Natural killer cell (primary cell): ENCODE results near the gene RNU5D-1. TPM values are rescaled to one million over a fixed set of nuclear protein-coding genes. Genes with fewer than 3 reads are reported as not detected.

Experiments
- ATAC-seq, 3 donors: fragments of 150-1000 bp in 2 of 3; fragments of 200-7000 bp in 1 of 3; cut with Tn5 transposase; 1 replicate in 1 of 3; 2 replicates in 2 of 3; pipeline ENCODE4 v1.10.0; 2021; ENCODE audit warnings: mild to moderate bottlenecking in 2 of 3, moderate library complexity in 2 of 3
- DNase-seq, 2 donors: peaks; one replicate each; pipeline versions ENCODE4 v3.0.0 to v3.0.0-alpha.2; 2013 to 2021; ENCODE audit warnings: mixed read lengths in 1 of 2
- H3K27ac ChIP-seq: one replicate; pipeline ENCODE4 v1.5.1; 2013; ENCODE audit warnings: mild to moderate bottlenecking, low read length
- H3K27me3 ChIP-seq: one replicate; pipeline ENCODE4 v1.6.1; 2013; ENCODE audit warnings: low read length; ENCODE audit not compliant: control insufficient read depth, insufficient read depth
- H3K36me3 ChIP-seq: one replicate; pipeline ENCODE4 v1.6.1; 2013; ENCODE audit warnings: low read length; ENCODE audit not compliant: control insufficient read depth, insufficient read depth
- H3K4me1 ChIP-seq: one replicate; pipeline ENCODE4 v1.6.1; 2013; ENCODE audit warnings: low read length; ENCODE audit not compliant: control insufficient read depth, insufficient read depth
- H3K4me3 ChIP-seq: one replicate; pipeline ENCODE4 v1.5.1; 2013; ENCODE audit warnings: low read length
- H3K9me3 ChIP-seq: one replicate; pipeline ENCODE4 v1.6.1; 2013; ENCODE audit warnings: low read length; ENCODE audit not compliant: control insufficient read depth, insufficient read depth
- H3K27ac Mint-ChIP-seq, 2 donors: one replicate each; pipeline ENCODE4 v1.8.0; 2022; ENCODE audit warnings: mild to moderate bottlenecking in 2 of 2, mixed read lengths in 2 of 2, moderate library complexity in 1 of 2
- H3K27me3 Mint-ChIP-seq, 2 donors: one replicate each; pipeline ENCODE4 v1.8.0; 2022; ENCODE audit warnings: low read depth in 2 of 2, mixed read lengths in 2 of 2
- H3K36me3 Mint-ChIP-seq: one replicate; pipeline ENCODE4 v1.8.0; 2022; ENCODE audit warnings: mixed read lengths
- H3K4me1 Mint-ChIP-seq, 2 donors: one replicate each; pipeline ENCODE4 v1.8.0; 2022; ENCODE audit warnings: mixed read lengths in 2 of 2
- H3K4me3 Mint-ChIP-seq: one replicate; pipeline ENCODE4 v1.8.0; 2022; ENCODE audit warnings: mild to moderate bottlenecking, moderate library complexity, mixed read lengths
- H3K9me3 Mint-ChIP-seq, 2 donors: one replicate each; pipeline ENCODE4 v1.8.0; 2022; ENCODE audit warnings: mixed read lengths in 2 of 2
- CTCF ChIP-seq: fragments of 200-600 bp; IDR thresholded peaks from one replicate; pipeline ENCODE4 v1.8.0; 2022; ENCODE audit warnings: antibody characterized with exemption
- WGBS: methylation state at CpG from one replicate; pipeline ENCODE4 v1.1.7; 2013; ENCODE audit warnings: missing lambda C conversion rate; ENCODE audit not compliant: insufficient coverage; 5-methylcytosine and 5-hydroxymethylcytosine counted together
- intact Hi-C: fragments of 100-400 bp; cut with micrococcal nuclease; formaldehyde crosslinking; loops from one replicate; pipeline ENCODE4 v1.14.2; 2022
- total RNA-seq, 4 donors: library from RNA; stranded (reverse); fragments of 120-200 nt in 1 of 4; gene quantifications; one replicate each; pipeline versions ENCODE4 v1.2.3 to v1.2.4, GENCODE V29; 2013 to 2022

The RNU5D-1 gene
- total RNA-seq, 3 donors from 2014 or later (not counting 1 experiment from before 2014, with no cell fraction given): not detected

GRCh38 chr1:44688760-44689446 is 42.1 kb downstream of the RNU5D-1 start:
- peak overlapping the region in 1 of 2 donors; percentile 8 for H3K27ac Mint-ChIP-seq
- ATAC-seq (no peak), DNase-seq (no peak)
- no peaks in the 10 kb centered on the region for H3K4me1 Mint-ChIP-seq
- Histone ChIP-seq H3K9me3 (no peaks in the 10 kb centered on the region), H3K4me3 (no peak overlapping the region), H3K27me3 (no peaks in the 10 kb centered on the region), H3K4me1 (no peaks in the 10 kb centered on the region), H3K36me3 (no peaks in the 10 kb centered on the region), H3K27ac (no peak overlapping the region)
- TF ChIP-seq CTCF: no peak
- H3K27me3 Mint-ChIP-seq: no peaks in the 10 kb centered on the region
- H3K4me3 Mint-ChIP-seq: no peak overlapping the region
- WGBS: 94% methylated on average over 12 of the region's 12 CpGs
- intact Hi-C loops: no loop called here
- H3K36me3 Mint-ChIP-seq: no peaks in the 10 kb centered on the region
- no peaks in the 10 kb centered on the region for H3K9me3 Mint-ChIP-seq

- no peak overlapping the region for H3K27ac ChIP-seq
- H3K4me1 Mint-ChIP-seq: no peaks in the 10 kb centered on the region
- 79% methylated on average over 6 of the region's 8 CpGs for whole genome bisulfite sequencing
- no peak for TF ChIP-seq CTCF
- H3K27me3 Mint-ChIP-seq: no peaks in the 10 kb centered on the region
- DNase-seq: no peak
- no peak overlapping the region for H3K27ac Mint-ChIP-seq
- no peak for ATAC-seq
- H3K36me3 ChIP-seq: no peaks in the 10 kb centered on the region
- no peaks in the 10 kb centered on the region for H3K36me3 Mint-ChIP-seq
- no peaks in the 10 kb centered on the region for H3K27me3 ChIP-seq
- H3K4me1 ChIP-seq: no peaks in the 10 kb centered on the region
- no peak overlapping the region for H3K4me3 ChIP-seq
- H3K9me3 ChIP-seq: no peaks in the 10 kb centered on the region
- no peaks in the 10 kb centered on the region for H3K9me3 Mint-ChIP-seq
- intact Hi-C loops: no loop called here
- H3K4me3 Mint-ChIP-seq: no peak overlapping the region
These were observed 45.1 kb downstream of the RNU5D-1 start for GRCh38 chr1:44685881-44686280.

- 96% methylated on average over 3 of the region's 4 CpGs for WGBS
- Mint-ChIP-seq H3K27ac (no peak overlapping the region), H3K27me3 (no peaks in the 10 kb centered on the region), H3K36me3 (no peaks in the 10 kb centered on the region), H3K4me1 (no peaks in the 10 kb centered on the region), H3K9me3 (no peaks in the 10 kb centered on the region), H3K4me3 (no peak overlapping the region)
- Histone ChIP-seq H3K36me3 (no peaks in the 10 kb centered on the region), H3K9me3 (no peaks in the 10 kb centered on the region), H3K27me3 (no peaks in the 10 kb centered on the region), H3K27ac (no peak overlapping the region), H3K4me3 (no peak overlapping the region), H3K4me1 (no peaks in the 10 kb centered on the region)
- TF ChIP-seq CTCF: no peak
- DNase-seq (no peak), ATAC-seq (no peak)
- intact Hi-C loops: no loop called here
These were observed 45.8 kb downstream of the RNU5D-1 start for GRCh38 chr1:44685218-44685617.

- 67% methylated on average over 1 of the region's 1 CpG for WGBS
- Histone ChIP-seq H3K9me3 (no peaks in the 10 kb centered on the region), H3K27me3 (no peaks in the 10 kb centered on the region), H3K4me1 (no peaks in the 10 kb centered on the region), H3K36me3 (no peaks in the 10 kb centered on the region), H3K4me3 (no peak overlapping the region), H3K27ac (no peak overlapping the region)
- ATAC-seq: no peak
- Mint-ChIP-seq H3K36me3 (no peaks in the 10 kb centered on the region), H3K27ac (no peak overlapping the region), H3K4me3 (no peak overlapping the region), H3K9me3 (no peaks in the 10 kb centered on the region), H3K27me3 (no peaks in the 10 kb centered on the region), H3K4me1 (no peaks in the 10 kb centered on the region)
- no peak for TF ChIP-seq CTCF
- no peak for DNase-seq
- intact Hi-C loops: no loop called here
These were observed 46.4 kb downstream of the RNU5D-1 start for GRCh38 chr1:44684525-44684924.
